H9 (cell line): ENCODE results near the gene HTR2A. TPM values are rescaled to one million over a fixed set of nuclear protein-coding genes. Genes with fewer than 3 reads are reported as not detected.

Experiments
- DNase-seq: peaks from one replicate; pipeline ENCODE4 v3.0.0-alpha.2; 2017
- H2AFZ ChIP-seq: one replicate; pipeline ENCODE4 v1.6.1; 2013; ENCODE audit warnings: mild to moderate bottlenecking, low read length, control low read depth, moderate library complexity
- H2AK5ac ChIP-seq: 2 replicates; pipeline ENCODE4 v1.6.1; 2013; ENCODE audit warnings: low read length, control low read depth, mixed read lengths; ENCODE audit not compliant: insufficient read length
- H2BK120ac ChIP-seq: one replicate; pipeline ENCODE4 v1.6.1; 2013; ENCODE audit warnings: low read depth, mild to moderate bottlenecking, low read length, control low read depth, inconsistent platforms; ENCODE audit not compliant: poor library complexity, severe bottlenecking
- H2BK12ac ChIP-seq: 2 replicates; pipeline ENCODE4 v1.6.1; 2013; ENCODE audit warnings: low read length, control low read depth, mixed read lengths, low read depth; ENCODE audit not compliant: insufficient read length
- H2BK15ac ChIP-seq: 2 replicates; pipeline ENCODE4 v1.6.1; 2013; ENCODE audit warnings: low read depth, low read length, control low read depth
- H2BK20ac ChIP-seq: one replicate; pipeline ENCODE4 v1.6.1; 2013; ENCODE audit warnings: low read depth, mild to moderate bottlenecking, low read length, control low read depth, inconsistent platforms; ENCODE audit not compliant: poor library complexity, severe bottlenecking
- H2BK5ac ChIP-seq: 2 replicates; pipeline ENCODE4 v1.6.1; 2013; ENCODE audit warnings: low read length, control low read depth, mixed read lengths; ENCODE audit not compliant: insufficient read length
- H3K14ac ChIP-seq: 2 replicates; pipeline ENCODE4 v1.6.1; 2013; ENCODE audit warnings: low read length, control low read depth; ENCODE audit not compliant: insufficient read depth
- H3K18ac ChIP-seq: 2 replicates; pipeline ENCODE4 v1.6.1; 2013; ENCODE audit warnings: low read depth, mild to moderate bottlenecking, mixed read lengths, low read length, control low read depth; ENCODE audit not compliant: insufficient read length
- H3K23ac ChIP-seq: 2 replicates; pipeline ENCODE4 v1.6.1; 2013; ENCODE audit warnings: low read length, control low read depth, mixed read lengths, low read depth; ENCODE audit not compliant: insufficient read length
- H3K23me2 ChIP-seq: 2 replicates; pipeline ENCODE4 v1.6.1; 2013; ENCODE audit warnings: low read depth, mild to moderate bottlenecking, mixed read lengths, low read length, control low read depth; ENCODE audit not compliant: insufficient read length, poor library complexity, severe bottlenecking
- H3K27ac ChIP-seq: 2 replicates; pipeline ENCODE4 v1.5.1; 2013; ENCODE audit warnings: low read length, control low read depth, mixed read lengths, low read depth; ENCODE audit not compliant: insufficient read length
- H3K27me3 ChIP-seq: 2 replicates; pipeline ENCODE4 v1.6.1; 2013; ENCODE audit warnings: low read length, control low read depth, inconsistent platforms; ENCODE audit not compliant: insufficient read depth
- H3K4ac ChIP-seq: 2 replicates; pipeline ENCODE4 v1.6.1; 2013; ENCODE audit warnings: low read depth, mild to moderate bottlenecking, control low read depth, inconsistent platforms, low read length, moderate library complexity
- H3K4me1 ChIP-seq: 2 replicates; pipeline ENCODE4 v1.6.1; 2013; ENCODE audit warnings: low read length, control low read depth, inconsistent platforms; ENCODE audit not compliant: insufficient read depth
- H3K4me2 ChIP-seq: 2 replicates; pipeline ENCODE4 v1.6.1; 2013; ENCODE audit warnings: low read length, control low read depth, mixed read lengths; ENCODE audit not compliant: insufficient read length, insufficient read depth
- H3K56ac ChIP-seq: 2 replicates; pipeline ENCODE4 v1.6.1; 2013; ENCODE audit warnings: low read depth, mild to moderate bottlenecking, mixed read lengths, low read length, control low read depth; ENCODE audit not compliant: insufficient read length
- H3K79me1 ChIP-seq: 2 replicates; pipeline ENCODE4 v1.6.1; 2013; ENCODE audit warnings: low read depth, mild to moderate bottlenecking, moderate library complexity, low read length, control low read depth, inconsistent platforms; ENCODE audit not compliant: insufficient read depth, poor library complexity, severe bottlenecking
- H3K79me2 ChIP-seq: 2 replicates; pipeline ENCODE4 v1.6.1; 2013; ENCODE audit warnings: low read length, control low read depth, inconsistent platforms; ENCODE audit not compliant: insufficient read depth
- H3K9ac ChIP-seq: 2 replicates; pipeline ENCODE4 v1.6.1; 2013; ENCODE audit warnings: low read length, control low read depth, mixed read lengths; ENCODE audit not compliant: insufficient read length; ENCODE audit errors: extremely low read depth
- H3K9me3 ChIP-seq: one replicate; pipeline ENCODE4 v1.6.1; 2013; ENCODE audit warnings: low read depth, low read length, inconsistent platforms; ENCODE audit not compliant: control insufficient read depth
- H3T11ph ChIP-seq: one replicate; pipeline ENCODE4 v1.6.1; 2013; ENCODE audit warnings: mild to moderate bottlenecking, low read length, control low read depth, inconsistent platforms
- H4K20me1 ChIP-seq: one replicate; pipeline ENCODE4 v1.6.1; 2013; ENCODE audit not compliant: control insufficient read depth, insufficient read length, insufficient read depth
- H4K5ac ChIP-seq: 2 replicates; pipeline ENCODE4 v1.6.1; 2013; ENCODE audit warnings: low read depth, mild to moderate bottlenecking, mixed read lengths, low read length, control low read depth; ENCODE audit not compliant: insufficient read length
- H4K8ac ChIP-seq: replicated peaks from 2 replicates; pipeline ENCODE4 v1.6.1; 2013; ENCODE audit warnings: low read length, control low read depth, mixed read lengths, low read depth; ENCODE audit not compliant: insufficient read length
- H4K91ac ChIP-seq: 2 replicates; pipeline ENCODE4 v1.6.1; 2013; ENCODE audit warnings: low read depth, mild to moderate bottlenecking, moderate library complexity, mixed read lengths, low read length, control low read depth; ENCODE audit not compliant: insufficient read length
- H3K27ac Mint-ChIP-seq, 3 experiments: 2 replicates in 2 of 3; 3 replicates in 1 of 3; pipeline ENCODE4 v1.8.0; 2020 to 2021; ENCODE audit warnings: mixed read lengths in 3 of 3, mild to moderate bottlenecking in 1 of 3, moderate library complexity in 1 of 3
- H3K27me3 Mint-ChIP-seq: 2 replicates; pipeline ENCODE4 v1.8.0; 2021; ENCODE audit warnings: low read depth, mild to moderate bottlenecking, moderate library complexity, mixed read lengths
- H3K36me3 Mint-ChIP-seq, 3 experiments: 2 replicates in 2 of 3; 3 replicates in 1 of 3; pipeline ENCODE4 v1.8.0; 2020 to 2021; ENCODE audit warnings: low read depth in 3 of 3, mixed read lengths in 3 of 3; ENCODE audit not compliant: insufficient read depth in 1 of 3
- H3K4me1 Mint-ChIP-seq, 2 experiments: 2 replicates each; pipeline ENCODE4 v1.8.0; 2020; ENCODE audit warnings: mixed read lengths in 2 of 2
- H3K4me3 Mint-ChIP-seq, 2 experiments: 2 replicates in 1 of 2; 3 replicates in 1 of 2; pipeline ENCODE4 v1.8.0; 2020 to 2021; ENCODE audit warnings: mild to moderate bottlenecking in 2 of 2, mixed read lengths in 2 of 2, moderate library complexity in 1 of 2
- H3K9me3 Mint-ChIP-seq, 2 experiments: 2 replicates in 1 of 2; 3 replicates in 1 of 2; pipeline ENCODE4 v1.8.0; 2020; ENCODE audit warnings: mild to moderate bottlenecking in 2 of 2, mixed read lengths in 2 of 2, moderate library complexity in 1 of 2
- WGBS: extraction: QIAGEN DNeasy Blood & Tissue Kit; methylation state at CpG from one replicate; pipeline ENCODE4 v1.1.7; 2013; ENCODE audit warnings: missing lambda C conversion rate, low lambda C conversion rate, mixed read lengths; ENCODE audit not compliant: insufficient read length; ENCODE audit errors: extremely low coverage; 5-methylcytosine and 5-hydroxymethylcytosine counted together
- total RNA-seq: library from RNA; stranded (reverse); gene quantifications from 2 replicates; pipeline ENCODE4 v1.2.1, GENCODE V29; 2021
- TF ChIP-seq, protein P1 (sequence below): fragments of 200-600 bp; sonication (generic); conservative IDR thresholded peaks from 3 replicates; pipeline ENCODE4 v1.8.0; 2021; ENCODE audit warnings: antibody characterized with exemption, mild to moderate bottlenecking

HTR2A gene
- total RNA-seq, 1 experiment from 2014 or later, result not detected

DNA sequence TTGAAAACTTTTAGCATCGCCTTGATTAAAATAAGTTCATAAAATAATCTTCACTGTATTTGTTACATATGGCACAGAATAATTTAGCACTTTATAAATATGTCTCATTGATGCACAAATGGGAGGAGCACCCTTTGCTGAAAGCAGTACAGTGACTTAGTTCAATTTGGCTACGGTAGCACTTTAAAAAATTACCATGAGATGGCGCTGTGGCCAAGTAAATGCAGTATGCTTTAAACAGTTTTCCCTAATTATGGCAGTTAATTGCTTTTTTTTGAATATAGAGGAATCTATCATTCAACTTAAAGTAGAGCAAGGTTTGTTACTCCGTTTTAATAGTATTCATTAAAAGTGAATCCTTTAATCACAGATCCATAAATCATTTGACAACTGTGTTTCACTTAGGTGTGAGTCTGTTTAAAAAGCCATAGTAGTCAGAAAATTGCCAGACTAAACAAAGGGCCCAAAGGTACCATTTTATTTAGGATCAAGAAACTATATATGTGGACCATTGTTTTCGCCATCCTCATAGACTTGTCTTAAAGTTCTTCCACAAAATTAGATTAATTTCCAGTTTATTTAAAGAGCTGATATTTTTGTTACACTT, 65.2 kb downstream of the HTR2A start:
- no peak overlapping the region for H3K9ac ChIP-seq
- H2AK5ac ChIP-seq, result no peak overlapping the region
- H2BK15ac ChIP-seq, result no peak overlapping the region
- TF ChIP-seq, protein P1, sequence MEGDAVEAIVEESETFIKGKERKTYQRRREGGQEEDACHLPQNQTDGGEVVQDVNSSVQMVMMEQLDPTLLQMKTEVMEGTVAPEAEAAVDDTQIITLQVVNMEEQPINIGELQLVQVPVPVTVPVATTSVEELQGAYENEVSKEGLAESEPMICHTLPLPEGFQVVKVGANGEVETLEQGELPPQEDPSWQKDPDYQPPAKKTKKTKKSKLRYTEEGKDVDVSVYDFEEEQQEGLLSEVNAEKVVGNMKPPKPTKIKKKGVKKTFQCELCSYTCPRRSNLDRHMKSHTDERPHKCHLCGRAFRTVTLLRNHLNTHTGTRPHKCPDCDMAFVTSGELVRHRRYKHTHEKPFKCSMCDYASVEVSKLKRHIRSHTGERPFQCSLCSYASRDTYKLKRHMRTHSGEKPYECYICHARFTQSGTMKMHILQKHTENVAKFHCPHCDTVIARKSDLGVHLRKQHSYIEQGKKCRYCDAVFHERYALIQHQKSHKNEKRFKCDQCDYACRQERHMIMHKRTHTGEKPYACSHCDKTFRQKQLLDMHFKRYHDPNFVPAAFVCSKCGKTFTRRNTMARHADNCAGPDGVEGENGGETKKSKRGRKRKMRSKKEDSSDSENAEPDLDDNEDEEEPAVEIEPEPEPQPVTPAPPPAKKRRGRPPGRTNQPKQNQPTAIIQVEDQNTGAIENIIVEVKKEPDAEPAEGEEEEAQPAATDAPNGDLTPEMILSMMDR, result peak; percentile 94
- no peaks in the 10 kb centered on the region for H3K23me2 ChIP-seq
- H3K9me3 Mint-ChIP-seq, result peaks cover 0 to 4% of the 10 kb centered on the region in 2 experiments; a peak in 1 of 5 replicates
- no CpG with 5 or more reads among the region's 5 CpGs for WGBS
- H3K56ac ChIP-seq, result no peak overlapping the region
- no peaks in the 10 kb centered on the region for H3K9me3 ChIP-seq
- no peak overlapping the region for H3K4me3 Mint-ChIP-seq
- no peak overlapping the region for H3K27ac ChIP-seq
- no peaks in the 10 kb centered on the region for H4K20me1 ChIP-seq
- H3T11ph ChIP-seq, result no peak overlapping the region
- H3K23ac ChIP-seq, result no peak overlapping the region
- peaks cover 0 to 6% of the 10 kb centered on the region in 2 experiments; a peak in 2 of 4 replicates for H3K4me1 Mint-ChIP-seq
- no peak overlapping the region for H3K4ac ChIP-seq
- no peak overlapping the region for H3K27ac Mint-ChIP-seq
- no peak overlapping the region for H3K18ac ChIP-seq
- no peak overlapping the region for H2AFZ ChIP-seq
- no peak overlapping the region for H4K8ac ChIP-seq
- H3K79me1 ChIP-seq, result no peaks in the 10 kb centered on the region
- no peaks in the 10 kb centered on the region for H3K79me2 ChIP-seq
- H3K27me3 Mint-ChIP-seq, result no peaks in the 10 kb centered on the region
- H2BK5ac ChIP-seq, result no peak overlapping the region
- DNase-seq, result no peak
- no peak overlapping the region for H4K91ac ChIP-seq
- H2BK120ac ChIP-seq, result no peak overlapping the region
- H3K36me3 Mint-ChIP-seq, result 0 out of 7 replicates have a peak, but pooled peaks cover 0 to 6% (median 0%) of the 10 kb centered on the region in 3 experiments
- H3K4me1 ChIP-seq, result no peaks in the 10 kb centered on the region
- no peaks in the 10 kb centered on the region for H3K27me3 ChIP-seq
- H3K14ac ChIP-seq, result no peak overlapping the region
- H3K4me2 ChIP-seq, result no peak overlapping the region
- no peak overlapping the region for H2BK20ac ChIP-seq
- H4K5ac ChIP-seq, result no peak overlapping the region
- H2BK12ac ChIP-seq, result no peak overlapping the region
